GM21786 (cell line): ENCODE results near the gene PWWP2B.

ENCODE experiments used
- ATAC-seq: cut with Tn5 transposase; IDR thresholded peaks from one replicate; pipeline ENCODE4 v1.9.1; 2021; ENCODE audit not compliant: unreplicated experiment

Gene PWWP2B

GRCh38 chr10:132393695-132394181 is 3.3 kb upstream of the PWWP2B start:
- ATAC-seq: no peak

- ATAC-seq: no peak
Measured at GRCh38 chr10:132394201-132394811, 2.7 kb upstream of the PWWP2B start.

GRCh38 chr10:132394936-132395703 is 1.9 kb upstream of the PWWP2B start:
- ATAC-seq: no peak

DNA sequence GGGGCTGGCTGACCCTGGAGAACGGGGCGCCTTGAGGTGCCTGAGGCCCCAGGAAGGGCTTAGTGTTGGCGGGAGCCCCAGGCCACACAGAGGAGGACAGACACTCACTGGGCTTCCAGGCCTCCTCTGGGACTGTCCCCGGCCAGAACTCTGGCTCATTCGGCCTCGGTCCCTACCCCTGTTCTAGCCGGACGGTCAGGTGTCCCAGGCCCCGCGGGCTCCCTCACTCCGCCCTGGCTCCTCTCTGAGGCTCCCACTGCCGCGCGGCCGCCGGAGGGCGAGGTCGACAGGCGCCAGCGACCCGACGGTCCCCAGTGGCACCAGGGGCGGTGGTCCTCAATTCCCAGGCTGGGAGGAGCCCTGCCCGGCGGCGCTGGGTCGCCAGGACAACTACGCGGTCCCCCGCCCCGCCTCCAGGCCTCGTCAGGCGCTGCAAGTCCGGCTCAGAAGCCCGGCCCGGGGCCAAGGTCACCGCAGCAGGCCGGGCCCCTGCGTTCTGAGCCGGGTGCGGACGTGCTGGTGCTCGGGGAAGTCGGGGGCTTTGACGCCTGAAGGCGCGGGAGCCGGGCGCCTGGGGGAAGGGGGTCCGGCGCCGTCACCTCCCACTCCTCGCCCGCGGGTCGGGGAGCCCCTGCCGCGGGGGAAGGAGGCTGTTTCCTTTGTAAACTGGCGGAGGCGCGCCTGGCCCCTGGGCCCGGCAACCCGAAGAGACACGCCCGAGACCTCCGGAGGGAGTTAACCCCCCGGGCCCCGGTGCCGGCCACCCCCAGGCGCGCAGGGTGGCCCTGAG is 1.1 kb upstream of the PWWP2B start:
- peak; percentile 16 for ATAC-seq

- ATAC-seq: peak; percentile 45
Measured at GRCh38 chr10:132396494-132397035, 435 bp upstream of the PWWP2B start.

DNA sequence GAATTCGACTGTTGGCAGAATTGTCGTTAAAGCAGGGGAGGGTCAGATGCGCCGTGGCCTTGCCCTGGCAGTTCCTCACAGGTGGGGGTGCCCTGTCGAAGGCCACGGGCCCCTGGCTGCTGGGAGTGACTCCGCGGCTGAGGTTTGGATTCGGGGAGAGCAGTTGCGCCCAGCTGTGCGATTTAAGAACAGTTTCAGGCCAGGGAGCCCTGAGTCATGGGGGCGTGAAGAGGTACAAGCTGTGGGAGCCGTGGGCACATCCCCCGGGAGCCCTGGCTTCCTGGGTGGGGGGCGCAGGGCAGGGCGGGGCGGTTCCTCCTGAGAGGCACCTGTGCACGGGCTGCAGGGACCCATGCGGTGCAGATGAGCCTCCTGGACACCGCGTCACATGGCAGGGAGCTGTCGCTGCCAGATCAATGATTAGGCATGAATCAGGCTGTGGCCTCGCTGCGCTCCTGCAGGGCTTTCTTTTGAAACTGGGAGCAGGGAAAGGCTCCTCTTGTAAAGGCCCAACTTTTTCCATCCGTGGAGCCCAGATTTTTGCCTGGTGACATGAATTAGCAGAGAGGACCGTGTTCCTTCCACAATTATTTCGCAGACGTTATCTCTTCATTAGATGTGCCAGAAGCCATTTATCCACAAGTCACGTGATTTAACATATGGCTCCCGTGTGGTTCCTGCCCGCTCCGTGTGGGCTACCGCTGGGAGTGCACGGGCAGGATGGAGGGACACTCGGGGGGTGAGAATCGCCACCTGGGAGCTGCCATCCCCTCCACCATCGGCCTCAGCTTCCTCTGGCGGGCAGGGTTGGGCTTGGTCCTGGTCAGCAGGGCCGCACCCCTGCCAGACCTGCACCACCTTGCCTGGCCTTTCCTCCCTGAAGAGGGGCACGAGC is 918 bp downstream of the PWWP2B start:
- peak; percentile 33 for ATAC-seq

GRCh38 chr10:132398566-132398991 is 1.6 kb downstream of the PWWP2B start:
- no peak for ATAC-seq

GRCh38 chr10:132399117-132400035 is 2.4 kb downstream of the PWWP2B start:
- ATAC-seq: no peak

DNA sequence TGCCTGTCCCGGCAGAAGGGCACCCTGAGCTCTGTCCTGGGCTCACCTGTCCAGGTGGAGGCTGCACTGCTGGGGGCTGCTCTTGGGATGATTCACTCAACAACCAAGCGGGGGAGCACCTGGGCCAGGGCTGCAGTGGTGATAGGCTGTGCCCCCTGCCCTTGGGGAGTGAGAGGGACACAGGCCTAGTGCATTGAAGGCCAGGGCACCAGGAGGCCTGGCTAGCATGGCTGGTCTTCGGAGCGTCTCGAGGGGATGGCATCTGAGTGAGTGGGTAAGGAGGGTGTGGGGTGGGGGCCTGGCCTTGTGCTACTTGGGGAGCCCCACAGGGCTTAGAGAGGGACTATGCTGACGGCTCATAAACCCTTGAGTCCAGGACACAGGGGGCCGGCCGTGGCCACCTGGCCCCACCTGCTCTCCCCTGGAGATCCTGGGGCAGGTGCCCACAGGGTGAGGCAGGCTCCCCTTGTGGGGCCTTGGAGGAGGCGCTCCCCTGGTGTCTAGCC is 3.1 kb downstream of the PWWP2B start:
- no peak for ATAC-seq

DNA sequence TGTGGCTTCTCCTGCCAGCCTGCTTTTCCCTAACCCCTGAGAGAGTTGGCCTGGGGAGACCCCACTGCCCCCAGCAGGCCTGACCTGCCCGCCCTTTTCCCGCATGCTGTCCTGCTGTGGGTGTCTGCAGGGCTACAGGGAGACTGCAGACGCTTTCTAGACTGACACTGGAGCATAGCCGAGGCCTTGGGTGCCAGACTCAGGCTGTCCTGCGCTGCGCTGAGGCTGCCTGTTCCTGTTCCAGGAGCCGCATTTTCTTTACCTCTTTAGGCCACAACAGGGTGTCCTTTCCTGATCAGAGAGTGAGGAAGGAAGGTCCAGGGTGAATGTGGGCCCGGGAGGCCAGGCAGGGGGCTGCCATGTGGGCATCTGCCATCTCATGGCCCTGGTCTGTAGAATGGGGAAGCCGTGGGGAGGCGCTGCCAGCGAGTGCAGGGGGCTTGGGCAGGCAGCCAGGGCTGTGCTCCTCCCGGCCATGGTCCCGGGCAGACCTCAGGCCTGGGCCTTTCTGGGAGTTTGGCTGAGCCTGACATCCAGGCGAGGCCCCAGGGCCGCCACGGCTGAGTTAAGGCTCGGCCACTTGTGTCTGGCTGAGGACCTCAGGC is 3.6 kb downstream of the PWWP2B start:
- no peak for ATAC-seq

GRCh38 chr10:132401401-132402118 is 4.6 kb downstream of the PWWP2B start:
- no peak for ATAC-seq

- ATAC-seq: no peak
Measured at GRCh38 chr10:132402781-132403241, 5.8 kb downstream of the PWWP2B start.

DNA sequence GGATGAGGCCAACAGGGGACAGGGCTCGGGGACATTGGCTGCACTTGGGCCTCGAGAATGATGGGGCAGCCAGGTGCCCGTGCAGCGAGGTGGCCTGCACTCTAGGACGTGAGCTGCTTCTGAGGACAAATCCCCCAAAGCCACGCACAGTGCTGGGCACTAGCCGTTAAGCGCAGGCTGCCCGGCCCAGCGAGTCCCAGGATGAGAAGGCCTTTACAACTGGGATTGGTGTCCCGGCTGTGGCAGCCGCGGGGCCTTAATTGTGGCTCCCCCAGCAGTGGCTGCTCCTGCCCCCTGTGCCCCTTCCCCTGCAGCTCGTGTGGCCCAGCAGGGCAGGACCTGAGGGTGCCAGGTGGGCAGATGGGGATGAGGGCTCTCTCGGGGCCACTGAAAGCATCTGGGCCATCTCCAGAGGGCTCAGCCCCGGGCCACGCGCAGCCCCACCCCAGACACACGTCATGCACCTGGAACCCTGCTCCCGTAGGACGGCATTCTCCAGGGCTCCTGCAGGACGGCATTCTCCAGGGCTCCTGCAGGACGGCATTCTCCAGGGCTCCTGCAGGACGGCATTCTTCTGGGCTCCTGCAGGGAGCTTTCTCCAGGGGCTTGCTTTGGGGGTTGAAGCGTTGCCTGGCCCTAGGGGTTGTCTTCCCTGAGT is 6.6 kb downstream of the PWWP2B start:
- ATAC-seq: no peak

DNA sequence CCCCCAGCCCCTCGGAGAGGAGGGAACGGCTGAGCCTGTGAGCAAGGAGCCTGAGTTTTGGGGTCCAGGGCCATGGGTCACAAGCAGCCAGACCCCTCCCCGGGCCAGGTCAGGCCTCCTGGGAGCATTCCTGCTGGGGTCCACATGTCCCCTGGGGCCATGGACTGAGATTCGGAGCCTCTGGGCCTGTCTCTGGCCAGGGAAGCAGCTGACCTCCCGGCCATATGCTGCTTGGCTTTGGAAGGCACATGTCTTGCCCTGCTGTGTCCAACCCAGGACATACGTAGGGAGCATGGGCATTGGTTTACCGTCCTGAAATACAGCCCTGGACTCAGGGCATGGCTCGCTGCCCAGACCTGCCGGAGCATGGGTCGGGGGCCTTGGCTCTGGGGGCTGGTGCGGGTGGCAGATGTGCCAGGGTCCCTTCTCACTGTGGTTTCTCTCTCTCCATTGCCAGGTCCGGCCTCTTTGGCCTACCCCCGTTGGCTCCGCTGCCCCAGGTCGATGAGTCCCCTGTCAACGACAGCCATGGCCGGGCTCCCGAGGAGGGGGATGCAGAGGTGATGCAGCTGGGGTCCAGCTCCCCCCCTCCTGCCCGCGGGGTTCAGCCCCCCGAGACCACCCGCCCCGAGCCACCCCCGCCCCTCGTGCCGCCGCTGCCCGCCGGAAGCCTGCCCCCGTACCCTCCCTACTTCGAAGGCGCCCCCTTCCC is 7.3 kb downstream of the PWWP2B start:
- no peak for ATAC-seq

- no peak for ATAC-seq
Measured at GRCh38 chr10:132404911-132405462, 8.0 kb downstream of the PWWP2B start.

DNA sequence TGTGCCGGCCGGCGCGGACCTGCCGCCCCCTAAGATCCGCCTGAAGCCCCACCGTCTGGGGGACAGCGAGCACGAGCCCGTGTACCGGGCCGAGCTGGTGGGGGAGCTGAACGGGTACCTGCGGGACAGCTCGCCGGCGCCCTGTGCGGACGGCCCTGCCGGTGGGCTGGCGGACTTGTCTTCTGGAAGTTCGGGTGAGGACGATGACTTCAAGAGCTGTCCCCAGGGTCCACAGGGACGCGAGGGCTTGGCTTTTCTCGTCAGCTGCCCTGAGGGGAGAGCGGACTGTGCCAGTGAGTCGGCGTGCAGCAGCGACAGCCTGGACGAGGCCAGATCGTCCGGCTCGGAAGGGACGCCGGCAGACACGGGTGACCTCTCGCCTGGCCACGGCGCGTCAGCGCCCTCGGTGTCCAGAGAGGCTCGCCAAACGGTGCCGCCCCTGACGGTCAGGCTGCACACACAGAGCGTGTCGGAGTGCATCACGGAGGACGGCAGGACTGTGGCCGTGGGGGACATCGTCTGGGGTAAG is 8.5 kb downstream of the PWWP2B start:
- no peak for ATAC-seq
